HG02884 (cell line): Measurements from ENCODE around the gene PFN1.

ENCODE experiments used
- ATAC-seq: cut with Tn5 transposase; IDR thresholded peaks from one replicate; pipeline ENCODE4 v1.9.1; 2021; ENCODE audit warnings: mild to moderate bottlenecking, moderate library complexity; ENCODE audit not compliant: unreplicated experiment

Gene PFN1

DNA sequence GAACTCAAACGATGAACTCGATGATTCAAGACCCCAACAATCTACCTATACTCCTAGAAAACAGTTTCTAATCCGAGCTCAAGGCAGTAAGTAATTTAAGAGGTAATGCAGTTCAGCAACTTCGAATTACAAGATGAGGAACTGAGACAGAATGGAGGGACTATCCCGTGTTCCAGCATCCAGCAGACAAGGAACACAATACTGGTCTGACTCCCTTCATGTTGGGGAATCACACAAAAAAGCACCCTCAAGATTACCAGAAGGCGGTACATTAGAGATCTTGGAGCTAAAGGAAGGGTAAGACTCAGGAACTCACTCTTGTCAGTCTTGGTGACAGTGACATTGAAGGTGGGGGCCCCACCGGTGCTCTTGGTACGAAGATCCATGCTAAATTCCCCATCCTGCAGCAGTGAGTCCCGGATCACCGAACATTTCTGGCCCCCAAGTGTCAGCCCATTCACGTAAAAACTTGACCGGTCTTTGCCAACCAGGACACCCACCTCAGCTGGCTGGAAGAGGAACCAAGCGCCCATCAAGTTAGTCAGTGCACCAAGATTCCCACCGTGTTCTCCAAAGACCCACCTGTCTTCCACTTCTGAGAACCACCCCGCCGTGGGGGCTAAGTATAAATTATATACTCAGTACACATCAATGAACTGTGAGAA lies 1.9 kb downstream of the PFN1 start:
- ATAC-seq = no peak

DNA sequence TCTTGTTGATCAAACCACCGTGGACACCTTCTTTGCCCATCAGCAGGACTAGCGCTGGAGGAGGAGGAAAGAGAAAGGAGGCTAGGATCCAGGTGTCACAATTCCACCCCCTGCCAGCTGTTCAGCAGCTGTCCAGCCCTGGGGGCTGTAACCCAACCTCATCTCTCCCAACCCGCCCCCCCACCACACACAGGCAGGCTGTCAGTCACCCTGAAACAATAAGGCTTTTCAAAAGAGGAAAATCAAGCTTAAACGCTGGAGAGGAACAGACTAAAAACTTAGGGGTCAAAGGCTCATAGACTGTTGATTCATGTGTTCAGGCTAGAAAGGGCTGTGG lies 2.4 kb downstream of the PFN1 start:
- no peak for ATAC-seq

DNA sequence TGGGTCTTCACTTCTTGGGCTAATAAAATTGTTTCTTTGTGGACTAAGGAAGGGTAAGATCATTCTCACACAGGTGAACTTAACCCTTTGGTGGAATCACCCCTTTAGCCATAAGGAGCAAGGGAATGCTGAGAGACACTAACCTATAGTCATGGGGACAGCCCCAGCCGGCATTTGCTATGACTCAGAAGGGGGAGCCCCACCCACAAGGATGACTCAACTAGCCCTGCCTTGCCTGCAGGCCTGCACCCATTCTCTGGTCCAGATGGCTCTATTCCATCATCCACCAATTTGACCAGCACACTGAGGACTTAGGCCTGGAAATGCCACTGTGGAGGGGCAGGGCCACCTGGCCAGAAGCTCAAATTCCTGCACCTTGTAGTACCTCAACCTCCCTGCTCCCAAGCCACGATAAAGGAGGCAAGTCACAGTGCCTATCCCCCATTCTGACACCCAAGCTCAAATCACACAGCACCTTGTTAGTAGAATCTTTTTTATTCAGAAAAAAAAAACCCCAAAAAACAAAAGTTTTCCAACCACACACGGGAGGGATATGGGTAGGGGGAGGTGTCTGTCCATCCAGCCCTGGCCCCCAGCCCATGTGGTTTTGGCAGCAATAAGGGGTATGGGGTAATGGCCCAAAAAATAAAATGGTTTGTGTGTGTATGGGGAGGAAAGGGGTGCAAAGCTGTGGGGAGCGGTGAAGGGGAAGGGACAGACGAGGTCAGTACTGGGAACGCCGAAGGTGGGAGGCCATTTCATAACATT lies 3.0 kb downstream of the PFN1 start:
- ATAC-seq = no peak

DNA sequence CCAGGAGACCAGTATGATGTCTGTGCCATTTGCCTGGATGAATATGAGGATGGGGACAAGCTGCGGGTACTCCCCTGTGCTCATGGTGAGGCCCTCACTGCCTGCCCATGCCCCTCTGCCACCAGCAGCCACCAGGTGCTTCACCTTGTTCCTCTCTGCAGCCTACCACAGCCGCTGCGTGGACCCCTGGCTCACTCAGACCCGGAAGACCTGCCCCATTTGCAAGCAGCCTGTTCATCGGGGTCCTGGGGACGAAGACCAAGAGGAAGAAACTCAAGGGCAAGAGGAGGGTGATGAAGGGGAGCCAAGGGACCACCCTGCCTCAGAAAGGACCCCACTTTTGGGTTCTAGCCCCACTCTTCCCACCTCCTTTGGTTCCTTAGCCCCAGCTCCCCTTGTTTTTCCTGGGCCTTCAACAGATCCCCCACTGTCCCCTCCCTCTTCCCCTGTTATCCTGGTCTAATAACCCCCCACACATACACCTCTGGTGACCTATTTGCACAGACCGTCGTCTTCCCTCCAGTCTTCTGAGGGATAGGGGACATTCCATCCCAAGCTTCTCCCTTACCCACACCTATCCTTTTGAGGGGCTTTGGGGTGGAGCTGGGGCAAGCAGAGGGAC lies 3.7 kb downstream of the PFN1 start:
- no peak for ATAC-seq

DNA sequence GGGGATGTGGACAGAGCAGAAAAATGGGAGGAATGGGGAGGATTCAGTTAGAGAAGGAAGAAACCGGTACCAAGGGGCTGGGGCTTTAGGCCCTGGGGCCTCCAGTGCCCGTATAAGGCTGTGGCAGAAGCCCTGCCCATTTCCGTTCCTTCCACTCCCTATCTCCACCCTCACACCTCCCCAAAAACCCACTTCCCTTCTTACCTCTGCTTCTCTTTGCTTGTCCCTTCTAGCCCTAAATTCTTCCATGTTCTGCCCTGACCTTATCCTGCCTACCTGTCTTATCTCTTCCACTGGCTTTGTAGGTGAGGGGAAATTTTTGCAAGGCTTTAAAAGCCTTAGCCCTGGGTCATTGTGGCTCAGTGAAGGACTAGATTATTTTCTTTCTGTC lies 4.2 kb downstream of the PFN1 start:
- ATAC-seq = no peak

DNA sequence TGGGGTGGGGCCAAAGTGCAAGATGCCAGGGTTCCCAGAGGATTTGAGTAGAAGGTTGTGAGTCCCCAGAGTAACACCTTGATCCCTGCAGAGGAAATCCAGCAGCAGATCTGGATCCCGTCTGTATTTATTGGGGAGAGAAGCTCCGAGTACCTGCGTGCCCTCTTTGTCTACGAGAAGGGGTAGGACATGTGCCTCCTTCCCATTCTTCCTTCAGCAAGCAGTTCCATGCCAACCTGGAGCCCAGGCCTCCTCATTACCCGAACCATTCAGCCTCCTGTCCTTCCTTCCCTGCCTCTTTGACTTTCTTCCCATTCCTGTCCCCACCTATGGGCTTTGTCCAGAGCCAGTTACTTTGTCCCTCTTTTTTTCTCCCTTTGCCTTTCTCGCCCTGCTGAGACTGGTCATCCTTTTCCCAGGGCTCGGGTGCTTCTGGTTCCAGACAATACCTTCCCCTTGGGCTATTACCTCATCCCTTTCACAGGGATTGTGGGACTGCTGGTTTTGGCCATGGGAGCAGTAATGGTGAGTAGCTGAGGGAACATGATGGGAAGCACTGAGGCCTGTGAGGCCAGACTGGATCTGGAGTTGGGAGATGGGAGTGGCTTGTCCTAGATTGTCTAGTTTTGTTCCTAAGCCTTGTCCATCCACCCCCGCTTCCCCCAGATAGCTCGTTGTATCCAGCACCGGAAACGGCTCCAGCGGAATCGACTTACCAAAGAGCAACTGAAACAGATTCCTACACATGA lies 5.4 kb downstream of the PFN1 start:
- ATAC-seq = no peak

DNA sequence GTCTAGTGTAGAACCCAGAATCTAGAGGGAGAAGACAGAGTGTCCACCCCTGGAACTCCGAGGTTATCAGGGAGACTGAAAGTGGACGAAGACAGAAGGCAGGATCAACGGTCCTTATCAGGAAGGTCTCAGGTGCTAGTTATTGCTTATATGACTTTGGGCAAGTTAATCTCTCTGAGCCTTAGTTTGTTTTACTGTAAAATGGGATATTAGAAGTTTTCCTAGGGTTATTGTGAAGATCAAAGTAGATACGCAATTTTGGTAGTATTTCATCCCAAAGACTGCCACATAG lies 7.1 kb downstream of the PFN1 start:
- no peak for ATAC-seq

DNA sequence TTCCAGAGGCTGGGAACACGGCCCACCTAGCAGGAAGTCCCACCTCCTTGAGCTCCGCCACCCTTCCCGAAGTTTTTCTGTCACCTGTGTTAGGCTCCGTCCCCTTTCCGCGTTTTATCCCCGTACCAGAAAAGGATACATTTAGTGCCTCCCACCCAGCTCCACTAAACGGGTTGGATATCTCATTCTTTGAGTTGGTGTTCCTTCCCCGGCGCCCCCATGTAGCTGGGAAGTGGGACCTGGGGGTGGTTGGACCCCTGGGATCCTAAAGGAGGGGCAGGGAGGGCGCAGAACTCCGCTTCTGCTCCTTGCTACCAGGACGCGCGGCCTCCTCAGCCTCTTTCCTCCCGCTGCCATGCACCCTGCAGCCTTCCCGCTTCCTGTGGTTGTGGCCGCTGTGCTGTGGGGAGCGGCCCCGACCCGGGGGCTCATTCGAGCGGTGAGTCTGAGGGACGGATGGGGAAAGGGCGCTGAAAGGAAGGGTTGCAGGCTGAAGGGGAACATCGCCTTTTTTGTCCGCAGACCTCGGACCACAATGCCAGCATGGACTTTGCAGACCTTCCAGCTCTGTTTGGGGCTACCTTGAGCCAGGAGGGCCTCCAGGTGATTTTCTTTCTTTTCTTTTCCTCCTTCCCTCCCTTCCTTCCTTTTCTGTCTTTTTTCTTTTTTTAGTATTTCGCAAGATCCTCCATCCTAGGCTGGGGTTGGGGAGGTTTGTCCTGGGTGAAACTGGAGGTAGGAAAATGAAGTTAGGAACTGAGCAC lies 7.6 kb downstream of the PFN1 start:
- ATAC-seq = no peak

DNA sequence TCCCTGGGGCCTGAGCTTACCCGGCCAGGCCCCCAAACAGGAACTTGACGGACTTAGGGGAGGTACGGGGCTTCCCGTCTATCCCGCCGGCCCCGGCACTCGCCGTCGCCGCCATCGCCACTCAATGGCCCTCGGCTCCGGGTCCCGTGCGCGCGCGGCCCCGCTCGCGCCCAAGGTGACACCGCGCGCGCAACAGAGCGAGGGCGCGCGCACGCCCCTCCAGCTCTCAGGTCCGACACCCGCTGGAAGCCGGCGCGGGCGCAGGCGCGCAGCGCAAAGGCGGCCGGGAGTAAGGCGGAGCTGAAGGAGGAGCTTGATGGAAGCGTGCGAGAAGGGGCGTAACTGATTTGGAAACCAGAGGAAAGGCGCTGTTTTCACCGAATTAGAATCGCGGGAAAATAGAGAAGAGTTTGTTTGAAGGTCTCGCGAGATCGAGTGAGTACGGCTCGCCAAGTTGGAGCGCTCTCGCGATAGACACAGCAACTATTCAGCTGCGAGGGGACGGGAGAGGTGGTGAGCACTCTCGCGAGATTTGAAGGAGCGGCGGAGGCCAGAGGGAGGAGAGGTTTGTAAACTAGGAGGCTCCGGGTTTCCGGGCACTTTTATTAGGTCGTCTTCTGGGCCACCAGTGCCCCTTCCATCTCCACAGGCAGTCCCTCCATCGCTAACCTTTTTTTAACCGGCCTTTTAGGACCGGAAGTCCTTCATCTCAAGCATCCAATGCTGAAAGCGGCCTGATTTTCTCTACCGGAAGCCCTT lies 8.4 kb downstream of the PFN1 start, which contains the start of the genes RNF167 and SLC25A11:
TSS of gene RNF167 (plus strand) at position 473 of the 759 bp plus-strand sequence. CDS start 642 bp downstream, outside the sequence.
TSS of gene SLC25A11 (minus strand) at position 251 of the 759 bp plus-strand sequence. CDS start at position 115, 136 bp downstream.
- ATAC-seq = peak; percentile 76

DNA sequence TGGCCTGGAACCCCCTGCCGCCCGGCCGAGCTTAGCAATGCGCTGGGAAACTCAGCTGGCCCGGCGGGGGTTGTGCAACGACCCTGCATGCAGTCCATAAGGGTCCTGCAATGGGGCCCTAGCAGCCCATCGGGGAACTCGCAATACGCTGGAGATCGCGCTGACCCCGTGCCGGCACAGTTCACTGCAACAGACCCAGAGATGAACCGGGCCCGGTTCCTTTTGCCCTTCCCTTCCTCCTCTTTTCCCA lies 8.9 kb downstream of the PFN1 start:
- peak; percentile 13 for ATAC-seq

DNA sequence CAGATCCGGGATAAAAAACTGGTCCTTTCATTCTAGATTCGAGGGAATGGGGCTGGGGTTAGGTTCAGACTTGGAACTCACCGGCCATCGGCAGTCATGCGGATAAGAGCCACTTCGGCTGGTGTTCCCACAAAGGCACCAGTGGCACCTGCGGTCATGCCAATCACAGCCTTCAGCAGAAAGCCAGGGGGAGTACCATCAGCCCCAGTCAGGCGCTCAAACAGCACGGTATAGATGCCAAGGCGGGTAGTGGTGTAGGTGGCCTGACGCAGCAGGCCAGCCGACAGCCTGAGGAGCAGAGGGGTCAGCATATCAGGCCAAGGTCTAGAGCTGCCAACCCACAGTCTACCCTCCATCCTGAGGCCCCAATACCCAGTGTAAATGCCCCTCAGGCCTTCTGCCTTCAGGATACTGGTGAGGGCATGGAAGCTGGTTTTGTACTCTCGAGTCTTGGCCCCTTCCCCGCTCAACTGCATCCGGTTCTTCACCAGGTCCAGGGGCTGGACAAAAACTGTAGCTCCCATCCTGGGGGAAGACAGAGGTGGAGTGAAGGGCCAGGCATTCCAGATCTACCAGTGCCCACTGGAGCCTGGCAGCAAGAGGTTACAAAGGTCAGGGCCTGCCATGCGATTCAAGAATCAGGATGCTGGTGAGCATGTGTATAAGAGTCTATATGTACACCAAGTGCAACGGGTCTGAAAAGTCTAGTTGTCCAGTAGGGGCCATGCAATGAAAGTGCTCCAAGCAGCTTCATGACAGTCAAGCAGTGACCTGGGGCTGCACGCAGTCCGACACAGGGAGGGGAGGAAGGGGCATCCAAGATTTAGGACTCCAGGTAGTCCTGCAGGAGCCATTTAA lies 9.4 kb downstream of the PFN1 start:
- no peak for ATAC-seq

DNA sequence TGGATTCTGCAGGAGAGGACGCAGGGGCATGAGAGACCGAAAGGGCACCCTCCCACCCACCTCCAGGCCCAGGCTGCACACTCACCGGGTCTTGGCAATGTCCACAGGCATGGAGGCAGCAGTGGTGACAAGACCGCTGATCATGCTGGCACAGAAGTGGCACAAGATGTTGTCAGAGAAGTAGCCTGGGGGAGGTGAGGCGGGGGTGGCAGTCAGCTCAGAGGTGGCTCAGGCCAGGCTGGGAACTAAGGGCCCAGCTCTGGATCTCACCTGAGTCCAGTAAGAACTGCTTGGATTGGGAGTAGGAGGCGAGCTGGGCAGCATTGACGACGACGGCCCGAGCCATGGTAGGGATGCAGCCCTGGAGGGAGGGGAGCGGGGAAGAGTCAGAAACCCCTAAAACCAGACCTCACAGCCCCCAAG lies 10.2 kb downstream of the PFN1 start:
- no peak for ATAC-seq

DNA sequence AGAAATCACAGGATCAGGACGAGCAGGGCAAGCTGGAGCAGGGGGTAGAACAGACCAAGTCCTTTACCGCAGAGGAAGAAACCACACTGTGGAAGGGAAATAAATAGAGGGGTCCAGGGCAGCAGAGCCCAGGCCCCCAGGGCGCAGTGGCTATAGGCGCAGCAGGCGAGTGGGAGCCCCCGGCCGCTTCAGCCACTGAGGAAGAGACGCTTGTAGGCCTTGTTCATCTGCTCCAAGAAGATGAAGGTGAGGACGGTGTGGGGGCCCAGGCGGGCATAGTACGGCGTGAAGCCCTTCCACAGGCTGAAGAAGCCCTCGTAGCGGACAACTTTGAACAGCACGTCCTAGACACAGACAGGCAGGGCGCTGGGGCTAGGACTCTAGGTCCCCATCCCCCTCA lies 10.8 kb downstream of the PFN1 start:
- ATAC-seq = no peak

DNA sequence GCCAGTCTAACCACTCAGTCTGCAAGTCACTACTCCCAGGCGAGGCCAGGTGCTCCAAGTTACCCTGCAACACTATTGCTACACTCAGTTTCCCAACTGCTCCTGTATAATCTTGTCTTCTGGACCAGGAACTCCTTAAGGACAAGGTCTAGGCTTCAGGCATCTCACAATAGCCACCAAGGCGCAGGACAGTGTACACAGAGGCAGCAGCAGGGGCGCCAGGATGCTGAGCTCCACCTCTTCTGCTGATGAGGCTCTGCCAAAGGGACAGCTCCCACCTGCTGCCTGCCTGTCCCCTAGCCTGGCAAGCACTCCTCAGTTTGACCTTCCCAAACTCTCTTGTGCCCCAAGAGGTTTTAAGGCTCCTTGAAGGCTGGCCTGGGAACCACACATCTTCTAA lies 11.9 kb downstream of the PFN1 start:
- no peak for ATAC-seq

DNA sequence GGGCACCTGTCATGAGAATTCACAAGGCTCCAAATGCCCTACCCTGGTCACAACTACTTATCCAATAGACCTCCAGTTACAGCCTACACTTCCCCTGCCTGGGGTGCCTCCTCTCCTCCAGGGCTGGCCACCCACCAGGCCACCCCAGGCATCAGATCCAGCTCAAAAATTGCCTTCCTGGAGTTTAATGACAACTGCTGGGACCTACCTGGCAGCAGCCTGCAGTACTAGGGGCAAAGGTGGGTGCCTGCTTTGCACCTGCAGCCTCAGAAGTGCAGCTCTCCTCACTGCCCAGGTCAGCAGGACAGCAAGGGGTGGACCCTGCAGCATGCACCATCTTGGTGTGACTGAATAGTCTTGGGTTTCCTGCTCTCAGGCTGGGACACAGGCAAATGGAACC lies 12.7 kb downstream of the PFN1 start:
- ATAC-seq = no peak

DNA sequence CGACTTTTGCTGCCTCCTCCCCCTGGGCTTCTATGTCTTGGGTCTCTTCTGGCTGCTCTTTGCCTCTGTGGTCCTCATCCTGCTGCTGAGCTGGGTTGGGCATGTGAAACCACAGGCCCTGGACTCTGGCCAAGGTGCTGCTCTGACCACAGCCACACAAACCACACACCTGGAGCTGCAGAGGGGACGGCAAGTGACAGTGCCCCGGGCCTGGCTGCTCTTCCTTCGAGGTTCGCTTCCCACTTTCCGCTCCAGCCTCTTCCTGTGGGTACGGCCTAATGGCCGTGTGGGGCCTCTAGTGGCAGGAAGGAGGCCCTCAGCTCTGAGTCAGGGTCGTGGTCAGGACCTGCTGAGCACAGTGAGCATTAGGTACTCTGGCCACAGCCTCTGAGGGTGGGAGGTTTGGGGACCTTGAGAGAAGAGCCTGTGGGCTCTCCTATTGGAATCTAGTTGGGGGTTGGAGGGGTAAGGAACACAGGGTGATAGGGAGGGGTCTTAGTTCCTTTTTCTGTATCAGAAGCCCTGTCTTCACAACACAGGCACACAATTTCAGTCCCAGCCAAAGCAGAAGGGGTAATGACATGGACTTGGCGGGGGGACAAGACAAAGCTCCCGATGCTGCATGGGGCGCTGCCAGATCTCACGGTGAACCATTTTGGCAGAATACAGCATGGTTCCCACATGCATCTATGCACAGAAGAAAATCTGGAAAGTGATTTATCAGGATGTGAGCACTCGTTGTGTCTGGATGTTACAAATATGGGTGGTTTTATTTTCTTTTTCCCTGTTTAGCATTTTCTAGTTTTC lies 14.0 kb downstream of the PFN1 start:
- no peak for ATAC-seq

DNA sequence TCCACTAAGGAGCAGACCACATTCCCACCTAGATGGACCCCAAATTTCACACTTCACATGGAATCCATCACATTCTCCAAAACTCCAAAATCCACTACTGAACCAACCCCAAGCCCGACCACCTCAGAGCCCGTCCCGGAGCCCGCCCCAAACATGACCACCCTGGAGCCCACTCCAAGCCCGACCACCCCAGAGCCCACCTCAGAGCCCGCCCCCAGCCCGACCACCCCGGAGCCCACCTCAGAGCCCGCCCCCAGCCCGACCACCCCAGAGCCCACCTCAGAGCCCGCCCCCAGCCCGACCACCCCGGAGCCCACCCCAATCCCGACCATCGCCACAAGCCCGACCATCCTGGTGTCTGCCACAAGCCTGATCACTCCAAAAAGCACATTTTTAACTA lies 14.7 kb downstream of the PFN1 start:
- no peak for ATAC-seq

DNA sequence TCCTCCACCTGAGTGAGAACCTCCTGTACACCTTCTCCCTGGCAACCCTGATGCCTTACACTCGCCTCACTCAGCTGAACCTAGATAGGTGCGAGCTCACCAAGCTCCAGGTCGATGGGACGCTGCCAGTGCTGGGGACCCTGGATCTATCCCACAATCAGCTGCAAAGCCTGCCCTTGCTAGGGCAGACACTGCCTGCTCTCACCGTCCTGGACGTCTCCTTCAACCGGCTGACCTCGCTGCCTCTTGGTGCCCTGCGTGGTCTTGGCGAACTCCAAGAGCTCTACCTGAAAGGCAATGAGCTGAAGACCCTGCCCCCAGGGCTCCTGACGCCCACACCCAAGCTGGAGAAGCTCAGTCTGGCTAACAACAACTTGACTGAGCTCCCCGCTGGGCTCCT lies 15.6 kb downstream of the PFN1 start:
- ATAC-seq = no peak

DNA sequence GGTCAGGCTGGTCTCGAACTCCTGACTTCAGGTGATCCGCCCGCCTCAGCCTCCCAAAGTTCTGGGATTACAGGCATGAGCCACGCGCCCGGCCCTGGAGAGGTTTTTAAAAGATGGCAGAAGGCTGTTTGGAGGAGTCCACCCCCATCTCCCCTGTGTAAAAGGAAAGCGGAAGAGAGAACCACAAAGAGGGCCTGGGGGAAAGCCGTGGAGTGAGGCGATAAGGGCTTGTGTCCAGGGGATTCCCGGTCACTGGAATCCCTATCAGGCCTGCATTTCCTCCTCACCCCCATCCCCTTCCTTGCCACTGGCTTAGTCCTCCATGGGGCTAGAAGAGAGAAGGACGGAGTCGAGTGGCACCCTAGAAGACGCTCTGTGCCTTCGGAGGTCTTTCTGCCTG lies 16.4 kb downstream of the PFN1 start, which contains the start of gene GP1BA:
TSS of gene GP1BA (plus strand) at position 315 of the 400 bp plus-strand sequence. CDS start 328 bp downstream, outside the sequence.
- ATAC-seq = no peak
